Neural cell (in vitro differentiated cells): Measurements from ENCODE around the gene LSM5. TPM values are rescaled to one million over a fixed set of nuclear protein-coding genes. Genes with fewer than 3 reads are reported as not detected.

ENCODE experiments used
- H2AFZ ChIP-seq: fragments of 200-600, 300-800 bp; sonication (generic), shearing (Covaris generic); 2 replicates; pipeline ENCODE4 v1.6.0; 2014; ENCODE audit warnings: low read depth, mild to moderate bottlenecking, antibody characterized with exemption, low read length, moderate library complexity
- H3F3A ChIP-seq: fragments of 200-600 bp; shearing (Covaris generic); 2 replicates; pipeline ENCODE4 v1.6.1; 2016; ENCODE audit warnings: mild to moderate bottlenecking, moderate library complexity, mixed read lengths, antibody characterized with exemption, low read length; ENCODE audit not compliant: insufficient read depth, poor library complexity, severe bottlenecking
- H3K27ac ChIP-seq: fragments of 200-600, 300-800 bp; sonication (generic), shearing (Covaris generic); 2 replicates; pipeline ENCODE4 v1.5.1; 2014; ENCODE audit warnings: mild to moderate bottlenecking, low read length, moderate library complexity
- H3K27me3 ChIP-seq: fragments of 300-800, 200-600 bp; sonication (generic), shearing (Covaris generic); 2 replicates; pipeline ENCODE4 v1.6.0; 2014; ENCODE audit warnings: mild to moderate bottlenecking, low read depth, low read length, moderate library complexity; ENCODE audit not compliant: insufficient read depth
- H3K36me3 ChIP-seq: fragments of 300-800, 200-600 bp; sonication (generic), shearing (Covaris generic); 2 replicates; pipeline ENCODE4 v1.5.1; 2014; ENCODE audit warnings: mild to moderate bottlenecking, antibody characterized with exemption, low read length, moderate library complexity; ENCODE audit not compliant: insufficient read depth
- H3K4me2 ChIP-seq: fragments of 300-800, 200-600 bp; sonication (generic), shearing (Covaris generic); 2 replicates; pipeline ENCODE4 v1.6.0; 2014; ENCODE audit warnings: mild to moderate bottlenecking, low read length
- H3K4me3 ChIP-seq: fragments of 300-800, 200-600 bp; sonication (generic), shearing (Covaris generic); 2 replicates; pipeline ENCODE4 v1.5.1; 2014; ENCODE audit warnings: mild to moderate bottlenecking, low read length, moderate library complexity
- H3K79me2 ChIP-seq: fragments of 200-600 bp; shearing (Covaris generic); replicated peaks from 2 replicates; pipeline ENCODE4 v1.6.0; 2014; ENCODE audit warnings: mild to moderate bottlenecking, low read length, moderate library complexity; ENCODE audit not compliant: insufficient read depth
- H3K9ac ChIP-seq: fragments of 300-800, 200-600 bp; sonication (generic), shearing (Covaris generic); 2 replicates; pipeline ENCODE4 v1.6.1; 2016; ENCODE audit warnings: mild to moderate bottlenecking, low read length, mixed read lengths
- H3K9me2 ChIP-seq: fragments of 200-600 bp; shearing (Covaris generic); 2 replicates; pipeline ENCODE4 v1.6.1; 2016; ENCODE audit warnings: mild to moderate bottlenecking, low read length, mixed read lengths; ENCODE audit not compliant: insufficient read depth
- H3K9me3 ChIP-seq: fragments of 200-600, 300-800 bp; sonication (generic), shearing (Covaris generic); 2 replicates; pipeline ENCODE4 v1.6.1; 2016; ENCODE audit warnings: mild to moderate bottlenecking, mixed run types, low read length, moderate library complexity, mixed read lengths
- H4K20me1 ChIP-seq: fragments of 200-600 bp; shearing (Covaris generic); 2 replicates; pipeline ENCODE4 v1.6.1; 2016; ENCODE audit warnings: mild to moderate bottlenecking, mixed run types; ENCODE audit not compliant: insufficient read depth
- EP300 ChIP-seq: fragments of 450-650 bp; conservative IDR thresholded peaks from 2 replicates; pipeline ENCODE4 v1.6.1; 2014; ENCODE audit warnings: antibody characterized with exemption, mild to moderate bottlenecking, moderate library complexity; ENCODE audit not compliant: poor library complexity, severe bottlenecking
- EZH2 ChIP-seq: fragments of 200-600, 300-800 bp; shearing (Covaris generic), sonication (generic); IDR thresholded peaks from 2 replicates; pipeline ENCODE4 v1.6.1; 2014; ENCODE audit warnings: antibody characterized with exemption, low read length, borderline replicate concordance, mild to moderate bottlenecking; ENCODE audit not compliant: insufficient read depth, poor library complexity, severe bottlenecking
- MXI1 ChIP-seq: fragments of 450-650 bp; conservative IDR thresholded peaks from 2 replicates; pipeline ENCODE4 v1.6.1; 2014; ENCODE audit warnings: antibody characterized with exemption, mild to moderate bottlenecking; ENCODE audit not compliant: poor library complexity, severe bottlenecking
- POLR2AphosphoS5 ChIP-seq: IDR thresholded peaks from 2 replicates; pipeline ENCODE4 v1.6.1; 2012
- RAD21 ChIP-seq: fragments of 450-650 bp; conservative IDR thresholded peaks from 2 replicates; pipeline ENCODE4 v1.6.1; 2014; ENCODE audit warnings: antibody characterized with exemption, mild to moderate bottlenecking, moderate library complexity
- SMC3 ChIP-seq: fragments of 450-650 bp; conservative IDR thresholded peaks from 2 replicates; pipeline ENCODE4 v1.6.1; 2014; ENCODE audit warnings: antibody characterized with exemption, mild to moderate bottlenecking, moderate library complexity; ENCODE audit not compliant: poor library complexity
- TAF1 ChIP-seq: IDR thresholded peaks from 2 replicates; pipeline ENCODE4 v1.6.1; 2012; ENCODE audit warnings: low read depth
- polyA plus RNA-seq: library from polyadenylated mRNA; depleted of rRNA; stranded (reverse); fragments of >200 nt; gene quantifications from 2 replicates; pipeline ENCODE4 v1.2.3, GENCODE V29; 2014
- TF ChIP-seq, protein P1 (sequence below): fragments of 450-650 bp; IDR thresholded peaks from 2 replicates; pipeline ENCODE4 v1.5.1; 2014; ENCODE audit warnings: antibody characterized with exemption, mild to moderate bottlenecking, moderate library complexity; ENCODE audit not compliant: poor library complexity, severe bottlenecking
- TF ChIP-seq, protein P2 (sequence below): IDR thresholded peaks from 2 replicates; pipeline ENCODE4 v1.6.1; 2012; ENCODE audit warnings: borderline replicate concordance

LSM5 gene
- polyA plus RNA-seq, 1 donor from 2014 or later: 100 TPM

DNA sequence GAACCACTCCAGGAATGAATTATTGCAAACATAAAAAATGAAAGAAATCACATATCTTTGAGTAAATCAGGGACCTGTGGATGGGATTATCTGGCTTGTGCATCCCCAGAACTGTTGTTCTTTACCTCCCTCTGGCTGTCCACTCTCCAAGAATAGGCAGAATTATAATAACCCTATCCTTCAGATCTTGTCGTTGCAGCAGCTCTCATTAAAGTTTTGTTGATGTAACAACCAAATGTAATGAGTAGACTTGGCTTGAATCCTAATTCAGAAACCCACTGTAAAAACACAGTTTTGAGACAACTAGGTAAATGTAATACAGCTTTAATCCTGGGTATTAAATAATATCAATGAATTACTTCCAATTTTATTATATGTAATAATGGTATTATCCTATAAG, 16.2 kb downstream of the LSM5 start:
- H3K4me3 ChIP-seq: no peak overlapping the region
- no peaks in the 10 kb centered on the region for H4K20me1 ChIP-seq
- no peaks in the 10 kb centered on the region for H3F3A ChIP-seq
- H3K4me2 ChIP-seq: no peak overlapping the region
- H3K9me3 ChIP-seq: no peaks in the 10 kb centered on the region
- H2AFZ ChIP-seq: no peak overlapping the region
- no peak overlapping the region for H3K27ac ChIP-seq
- no peaks in the 10 kb centered on the region for H3K9me2 ChIP-seq
- TF ChIP-seq POLR2AphosphoS5: no peak
- TF ChIP-seq MXI1: no peak
- no peak for TF ChIP-seq EZH2
- TF ChIP-seq, protein P1, sequence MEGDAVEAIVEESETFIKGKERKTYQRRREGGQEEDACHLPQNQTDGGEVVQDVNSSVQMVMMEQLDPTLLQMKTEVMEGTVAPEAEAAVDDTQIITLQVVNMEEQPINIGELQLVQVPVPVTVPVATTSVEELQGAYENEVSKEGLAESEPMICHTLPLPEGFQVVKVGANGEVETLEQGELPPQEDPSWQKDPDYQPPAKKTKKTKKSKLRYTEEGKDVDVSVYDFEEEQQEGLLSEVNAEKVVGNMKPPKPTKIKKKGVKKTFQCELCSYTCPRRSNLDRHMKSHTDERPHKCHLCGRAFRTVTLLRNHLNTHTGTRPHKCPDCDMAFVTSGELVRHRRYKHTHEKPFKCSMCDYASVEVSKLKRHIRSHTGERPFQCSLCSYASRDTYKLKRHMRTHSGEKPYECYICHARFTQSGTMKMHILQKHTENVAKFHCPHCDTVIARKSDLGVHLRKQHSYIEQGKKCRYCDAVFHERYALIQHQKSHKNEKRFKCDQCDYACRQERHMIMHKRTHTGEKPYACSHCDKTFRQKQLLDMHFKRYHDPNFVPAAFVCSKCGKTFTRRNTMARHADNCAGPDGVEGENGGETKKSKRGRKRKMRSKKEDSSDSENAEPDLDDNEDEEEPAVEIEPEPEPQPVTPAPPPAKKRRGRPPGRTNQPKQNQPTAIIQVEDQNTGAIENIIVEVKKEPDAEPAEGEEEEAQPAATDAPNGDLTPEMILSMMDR: no peak
- no peak for TF ChIP-seq TAF1
- no peak for TF ChIP-seq SMC3
- TF ChIP-seq, protein P2, sequence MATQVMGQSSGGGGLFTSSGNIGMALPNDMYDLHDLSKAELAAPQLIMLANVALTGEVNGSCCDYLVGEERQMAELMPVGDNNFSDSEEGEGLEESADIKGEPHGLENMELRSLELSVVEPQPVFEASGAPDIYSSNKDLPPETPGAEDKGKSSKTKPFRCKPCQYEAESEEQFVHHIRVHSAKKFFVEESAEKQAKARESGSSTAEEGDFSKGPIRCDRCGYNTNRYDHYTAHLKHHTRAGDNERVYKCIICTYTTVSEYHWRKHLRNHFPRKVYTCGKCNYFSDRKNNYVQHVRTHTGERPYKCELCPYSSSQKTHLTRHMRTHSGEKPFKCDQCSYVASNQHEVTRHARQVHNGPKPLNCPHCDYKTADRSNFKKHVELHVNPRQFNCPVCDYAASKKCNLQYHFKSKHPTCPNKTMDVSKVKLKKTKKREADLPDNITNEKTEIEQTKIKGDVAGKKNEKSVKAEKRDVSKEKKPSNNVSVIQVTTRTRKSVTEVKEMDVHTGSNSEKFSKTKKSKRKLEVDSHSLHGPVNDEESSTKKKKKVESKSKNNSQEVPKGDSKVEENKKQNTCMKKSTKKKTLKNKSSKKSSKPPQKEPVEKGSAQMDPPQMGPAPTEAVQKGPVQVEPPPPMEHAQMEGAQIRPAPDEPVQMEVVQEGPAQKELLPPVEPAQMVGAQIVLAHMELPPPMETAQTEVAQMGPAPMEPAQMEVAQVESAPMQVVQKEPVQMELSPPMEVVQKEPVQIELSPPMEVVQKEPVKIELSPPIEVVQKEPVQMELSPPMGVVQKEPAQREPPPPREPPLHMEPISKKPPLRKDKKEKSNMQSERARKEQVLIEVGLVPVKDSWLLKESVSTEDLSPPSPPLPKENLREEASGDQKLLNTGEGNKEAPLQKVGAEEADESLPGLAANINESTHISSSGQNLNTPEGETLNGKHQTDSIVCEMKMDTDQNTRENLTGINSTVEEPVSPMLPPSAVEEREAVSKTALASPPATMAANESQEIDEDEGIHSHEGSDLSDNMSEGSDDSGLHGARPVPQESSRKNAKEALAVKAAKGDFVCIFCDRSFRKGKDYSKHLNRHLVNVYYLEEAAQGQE: no peak
- no peak for TF ChIP-seq RAD21
- no peak for TF ChIP-seq EP300
- H3K79me2 ChIP-seq: no peaks in the 10 kb centered on the region
- no peak overlapping the region for H3K9ac ChIP-seq
- no peaks in the 10 kb centered on the region for H3K36me3 ChIP-seq
- no peaks in the 10 kb centered on the region for H3K27me3 ChIP-seq

DNA sequence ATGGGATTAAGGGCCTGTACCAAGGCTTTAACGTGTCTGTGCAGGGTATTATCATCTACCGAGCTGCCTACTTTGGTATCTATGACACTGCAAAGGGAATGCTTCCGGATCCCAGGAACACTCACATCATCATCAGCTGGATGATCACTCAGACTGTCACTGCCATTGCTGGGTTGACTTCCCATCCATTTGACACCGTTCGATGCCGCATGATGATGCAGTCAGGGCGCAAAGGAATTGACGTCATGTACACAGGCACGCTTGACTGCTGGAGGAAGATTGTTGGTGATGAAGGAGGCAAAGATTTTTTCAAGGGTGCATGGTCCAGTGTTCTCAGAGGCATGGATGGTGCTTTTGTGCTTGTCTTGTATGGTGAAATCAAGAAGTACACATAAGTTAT, 18.2 kb downstream of the LSM5 start:
- Histone ChIP-seq H3K9me2 (no peaks in the 10 kb centered on the region), H3K27ac (no peak overlapping the region), H3K9ac (no peak overlapping the region), H3K79me2 (no peaks in the 10 kb centered on the region), H3K4me3 (no peak overlapping the region), H3K27me3 (no peaks in the 10 kb centered on the region), H3K4me2 (no peak overlapping the region), H3F3A (no peaks in the 10 kb centered on the region), H3K36me3 (no peaks in the 10 kb centered on the region), H2AFZ (no peak overlapping the region), H3K9me3 (no peaks in the 10 kb centered on the region), H4K20me1 (no peaks in the 10 kb centered on the region)
- TF ChIP-seq POLR2AphosphoS5 (no peak), RAD21 (no peak)
- TF ChIP-seq, protein P1: no peak
